PFSK-1 (cell line): ENCODE results near the gene KRTCAP2.

Experiments
- FOXP2 ChIP-seq: optimal IDR thresholded peaks from 2 replicates; pipeline ENCODE3; 2011; ENCODE audit warnings: borderline replicate concordance, control low read depth, inconsistent platforms; ENCODE audit not compliant: insufficient read depth; ENCODE audit errors: extremely low read length, extremely low read depth
- POLR2AphosphoS5 ChIP-seq: IDR thresholded peaks from 2 replicates; pipeline ENCODE4 v1.6.1; 2012; ENCODE audit warnings: low read depth, mild to moderate bottlenecking, control low read depth, low read length, moderate library complexity
- REST ChIP-seq, 2 experiments: IDR thresholded peaks; 2 replicates each; pipeline versions ENCODE4 v1.6.1 to v1.8.0; 2011 to 2012; ENCODE audit warnings: low read depth in 2 of 2, low read length in 2 of 2, control low read depth in 1 of 2, inconsistent platforms in 1 of 2, mild to moderate bottlenecking in 1 of 2, moderate library complexity in 1 of 2; ENCODE audit not compliant: insufficient read depth in 1 of 2
- SIN3A ChIP-seq: IDR thresholded peaks from 2 replicates; pipeline ENCODE4 v1.6.1; 2012; ENCODE audit warnings: mild to moderate bottlenecking, low read length, moderate library complexity, borderline replicate concordance; ENCODE audit not compliant: insufficient read depth
- TAF1 ChIP-seq: IDR thresholded peaks from 2 replicates; pipeline ENCODE4 v1.6.1; 2012; ENCODE audit warnings: low read length, control low read depth, borderline replicate concordance; ENCODE audit not compliant: insufficient read depth

The KRTCAP2 gene

GRCh38 chr1:155168456-155169210, 4.5 kb downstream of the KRTCAP2 start:
- TF ChIP-seq REST (IDR thresholded peaks at IDR 0.05; ENCODE audit: insufficient read depth in 1 of 2, low read depth in 2 of 2, low read length in 2 of 2) (no peak), POLR2AphosphoS5 (no peak), TAF1 (no peak), SIN3A (no peak), FOXP2 (no peak)

- TF ChIP-seq POLR2AphosphoS5, result no peak; the same call in 1 of the 2 replicates
- TF ChIP-seq SIN3A, result no peak
- no peak for TF ChIP-seq TAF1
- no peak for TF ChIP-seq FOXP2
- TF ChIP-seq REST (IDR thresholded peaks at IDR 0.05; ENCODE audit: insufficient read depth in 1 of 2, low read depth in 2 of 2, low read length in 2 of 2), result no peak
Measured at GRCh38 chr1:155167166-155168104, 5.7 kb downstream of the KRTCAP2 start.

GRCh38 chr1:155166471-155167165, 6.5 kb downstream of the KRTCAP2 start:
- TF ChIP-seq TAF1 (no peak), FOXP2 (no peak), SIN3A (no peak), REST (IDR thresholded peaks at IDR 0.05; ENCODE audit: insufficient read depth in 1 of 2, low read depth in 2 of 2, low read length in 2 of 2) (no peak), POLR2AphosphoS5 (no peak)

GRCh38 chr1:155166051-155166470, 7.0 kb downstream of the KRTCAP2 start:
- no peak for TF ChIP-seq SIN3A

- TF ChIP-seq TAF1 (no peak), REST (IDR thresholded peaks at IDR 0.05; ENCODE audit: insufficient read depth in 1 of 2, low read depth in 2 of 2, low read length in 2 of 2) (no peak), POLR2AphosphoS5 (no peak), FOXP2 (no peak)
Measured at GRCh38 chr1:155160128-155160527, 13.0 kb downstream of the KRTCAP2 start.
